Activated CD4-positive, alpha-beta T cell treated with anti-CD3 and anti-CD28 coated beads for 36 hours (primary cell): ENCODE data around the gene LMNTD1. TPM values are rescaled to one million over a fixed set of nuclear protein-coding genes. Genes with fewer than 3 reads are reported as not detected.
"Not testable (repeated sequence)": the region's sequence is repeated elsewhere in the genome, so short reads cannot be mapped to it uniquely, and the experiment has no call there.

Source experiments
- ATAC-seq: fragments of 200-7000 bp; cut with Tn5 transposase; one replicate; pipeline ENCODE4 v1.10.0; 2021; ENCODE audit warnings: mild to moderate bottlenecking, moderate library complexity
- CTCF ChIA-PET: fragments of 350-600 bp; sonication (Branson Sonifier 250); formaldehyde crosslinking; loops from one replicate; lab custom pipeline; 2021; ENCODE audit warnings: antibody characterized with exemption; lab: Charles Lee
- POLR2A ChIA-PET: fragments of 350-600 bp; sonication (Branson Sonifier 250); formaldehyde crosslinking; loops from one replicate; lab custom pipeline; 2021; ENCODE audit warnings: antibody characterized with exemption, inconsistent platforms; lab: Charles Lee
- DNase-seq: peaks from one replicate; pipeline ENCODE4 v3.0.0-alpha.2; 2020
- H3K27ac Mint-ChIP-seq: one replicate; pipeline ENCODE4 v1.8.0; 2021; ENCODE audit warnings: mixed read lengths
- H3K27me3 Mint-ChIP-seq: one replicate; pipeline ENCODE4 v1.8.0; 2021; ENCODE audit warnings: mixed read lengths
- H3K36me3 Mint-ChIP-seq: one replicate; pipeline ENCODE4 v1.8.0; 2021; ENCODE audit warnings: low read depth, mixed read lengths
- H3K4me1 Mint-ChIP-seq: one replicate; pipeline ENCODE4 v1.8.0; 2021; ENCODE audit warnings: mixed read lengths
- H3K4me3 Mint-ChIP-seq: one replicate; pipeline ENCODE4 v1.8.0; 2021; ENCODE audit warnings: mild to moderate bottlenecking, moderate library complexity, mixed read lengths
- H3K9me3 Mint-ChIP-seq: one replicate; pipeline ENCODE4 v1.8.0; 2021; ENCODE audit warnings: low read depth, mixed read lengths
- intact Hi-C, 2 experiments: fragments of 100-400 bp; cut with DNase I in 1 of 2; cut with micrococcal nuclease in 1 of 2; formaldehyde crosslinking; loops; one replicate each; pipeline versions ENCODE4 v1.14.2 to v1.15.1; 2022 to 2024; cut with DNase I, micrococcal nuclease
- total RNA-seq, 2 experiments: library from RNA; stranded (reverse); gene quantifications; one replicate each; pipeline ENCODE4 v1.2.3, GENCODE V29; 2021

Gene LMNTD1
- total RNA-seq = not detected

- ChIA-PET CTCF (no interaction called here), POLR2A (no interaction called here)
- Mint-ChIP-seq H3K4me1 (peaks cover 6% of the 10 kb centered on the region), H3K27ac (no peak within 1 kb of the TSS), H3K27me3 (no peaks in the 10 kb centered on the region), H3K4me3 (no peak within 1 kb of the TSS), H3K36me3 (peaks cover under 1% of the 10 kb centered on the region), H3K9me3 (peaks cover under 1% of the 10 kb centered on the region)
- DNase-seq (no peak), ATAC-seq (no peak)
- intact Hi-C loops = no loop called here
Observed at GRCh38 chr12:25553098-25553497, at the start of gene LMNTD1. Gene LMNTD1 (minus strand): TSS chr12:25553283. CDS start chr12:25552959, 324 bp downstream.

GRCh38 chr12:25598956-25599355 is 45.9 kb upstream of the LMNTD1 start:
- Mint-ChIP-seq H3K27me3 (no peaks in the 10 kb centered on the region), H3K36me3 (peaks cover 5% of the 10 kb centered on the region), H3K4me1 (peaks cover 29% of the 10 kb centered on the region), H3K27ac (no peak overlapping the region), H3K9me3 (peaks cover 23% of the 10 kb centered on the region), H3K4me3 (no peak overlapping the region)
- intact Hi-C loops = loop anchor here in 1 of 2 experiments (10.0 kb wide), 2 partner anchors 356 to 694 kb away; partner anchors contain the start of gene RASSF8
- no peak for ATAC-seq
- CTCF ChIA-PET = no interaction called here
- DNase-seq = no peak
- POLR2A ChIA-PET = no interaction called here

- peaks cover 17% of the 10 kb centered on the region for H3K36me3 Mint-ChIP-seq
- intact Hi-C loops = loop anchor here in 1 of 2 experiments (10.0 kb wide), 2 partner anchors 359 to 691 kb away; partner anchors contain the start of gene RASSF8
- POLR2A ChIA-PET = not testable (repeated sequence)
Observed at GRCh38 chr12:25595496-25595895, 42.4 kb upstream of the LMNTD1 start.

GRCh38 chr12:25594376-25594775 is 41.3 kb upstream of the LMNTD1 start:
- H3K36me3 Mint-ChIP-seq = peaks cover 17% of the 10 kb centered on the region
- H3K9me3 Mint-ChIP-seq = peaks cover 21% of the 10 kb centered on the region
- CTCF ChIA-PET = interaction anchor here (1.5 kb wide), 1 partner anchor 10 kb away, joined by 3 read pairs; no protein-coding TSS in a partner anchor
- H3K4me3 Mint-ChIP-seq = no peak overlapping the region
- ATAC-seq (no peak), DNase-seq (no peak)
- intact Hi-C loops = loop anchor here in 1 of 2 experiments (10.0 kb wide), 2 partner anchors 360 to 690 kb away; partner anchors contain the start of gene RASSF8
- peaks cover 52% of the 10 kb centered on the region for H3K4me1 Mint-ChIP-seq
- POLR2A ChIA-PET = no interaction called here
- H3K27me3 Mint-ChIP-seq = no peaks in the 10 kb centered on the region
- H3K27ac Mint-ChIP-seq = no peak overlapping the region

More at GRCh38 chr12:25595496-25595895, 42.4 kb upstream of the LMNTD1 start:
- H3K27me3 Mint-ChIP-seq, ATAC-seq, DNase-seq: not testable (repeated sequence)
- CTCF ChIA-PET = interaction anchor here (1.5 kb wide), 1 partner anchor 8 kb away, joined by 3 read pairs; no protein-coding TSS in a partner anchor
- peaks cover 28% of the 10 kb centered on the region for H3K9me3 Mint-ChIP-seq
- H3K27ac Mint-ChIP-seq = peak overlapping the region; percentile 83
- peak overlapping the region; percentile 2 for H3K4me3 Mint-ChIP-seq
- H3K4me1 Mint-ChIP-seq = peaks cover 43% of the 10 kb centered on the region

GRCh38 chr12:25592725-25593495 is 39.8 kb upstream of the LMNTD1 start:
- Mint-ChIP-seq H3K27ac (no peak overlapping the region), H3K9me3 (peaks cover 14% of the 10 kb centered on the region), H3K27me3 (no peaks in the 10 kb centered on the region), H3K4me1 (peaks cover 54% of the 10 kb centered on the region), H3K36me3 (peaks cover 19% of the 10 kb centered on the region), H3K4me3 (no peak overlapping the region)
- CTCF ChIA-PET = interaction anchor here (0.6 to 1.2 kb wide), 3 partner anchors 22 to 369 kb away, joined by 3 read pairs; no protein-coding TSS in a partner anchor
- intact Hi-C loops = loop anchor here in 1 of 2 experiments (10.0 kb wide), 2 partner anchors 362 to 688 kb away; partner anchors contain the start of gene RASSF8
- ATAC-seq = no peak
- no peak for DNase-seq
- POLR2A ChIA-PET = no interaction called here

- Mint-ChIP-seq H3K27ac (peak overlapping the region; percentile 90), H3K36me3 (peaks cover 21% of the 10 kb centered on the region), H3K9me3 (peaks cover 15% of the 10 kb centered on the region), H3K27me3 (no peaks in the 10 kb centered on the region), H3K4me1 (peaks cover 46% of the 10 kb centered on the region), H3K4me3 (no peak overlapping the region)
- POLR2A ChIA-PET = no interaction called here
- CTCF ChIA-PET = no interaction called here
- ATAC-seq (no peak), DNase-seq (peak; percentile 9)
- intact Hi-C loops = loop anchor here in 1 of 2 experiments (10.0 kb wide), 2 partner anchors 364 to 686 kb away; partner anchors contain the start of gene RASSF8
Observed at GRCh38 chr12:25591144-25591543, 38.1 kb upstream of the LMNTD1 start.

- ChIA-PET POLR2A (interaction anchor here (0.6 kb wide), 1 partner anchor 43 kb away, joined by 5 read pairs; no protein-coding TSS in a partner anchor), CTCF (no interaction called here)
- Mint-ChIP-seq H3K4me1 (peaks cover 40% of the 10 kb centered on the region), H3K9me3 (peaks cover 10% of the 10 kb centered on the region), H3K27ac (peak overlapping the region; percentile 90), H3K4me3 (peak overlapping the region; percentile 7), H3K27me3 (no peaks in the 10 kb centered on the region), H3K36me3 (peaks cover 16% of the 10 kb centered on the region)
- ATAC-seq = peak; percentile 97
- intact Hi-C loops = loop anchor here in 1 of 2 experiments (10.0 kb wide), 2 partner anchors 365 to 685 kb away; partner anchors contain the start of gene RASSF8
- peak; percentile 84 for DNase-seq
Observed at GRCh38 chr12:25590011-25590721, 37.1 kb upstream of the LMNTD1 start.

- DNase-seq (no peak), ATAC-seq (no peak)
- intact Hi-C loops = no loop called here
- peaks cover 13% of the 10 kb centered on the region for H3K36me3 Mint-ChIP-seq
- H3K4me3 Mint-ChIP-seq = no peak overlapping the region
- no peaks in the 10 kb centered on the region for H3K27me3 Mint-ChIP-seq
- CTCF ChIA-PET = no interaction called here
- H3K9me3 Mint-ChIP-seq = peaks cover 3% of the 10 kb centered on the region
- H3K27ac Mint-ChIP-seq = no peak overlapping the region
- POLR2A ChIA-PET = no interaction called here
- H3K4me1 Mint-ChIP-seq = peaks cover 32% of the 10 kb centered on the region
Observed at GRCh38 chr12:25587346-25587745, 34.3 kb upstream of the LMNTD1 start.

GRCh38 chr12:25585662-25586061 is 32.6 kb upstream of the LMNTD1 start:
- intact Hi-C loops = no loop called here
- no peak overlapping the region for H3K27ac Mint-ChIP-seq
- no peaks in the 10 kb centered on the region for H3K27me3 Mint-ChIP-seq
- ATAC-seq = no peak
- POLR2A ChIA-PET = no interaction called here
- peaks cover 18% of the 10 kb centered on the region for H3K4me1 Mint-ChIP-seq
- peaks cover 4% of the 10 kb centered on the region for H3K36me3 Mint-ChIP-seq
- peaks cover 3% of the 10 kb centered on the region for H3K9me3 Mint-ChIP-seq
- no peak overlapping the region for H3K4me3 Mint-ChIP-seq
- CTCF ChIA-PET = interaction anchor here (1.6 kb wide), 1 partner anchor 431 kb away, joined by 3 read pairs; no protein-coding TSS in a partner anchor
- no peak for DNase-seq

- CTCF ChIA-PET = interaction anchor here (1.6 kb wide), 1 partner anchor 430 kb away, joined by 3 read pairs; no protein-coding TSS in a partner anchor
- no peak for ATAC-seq
- intact Hi-C loops = no loop called here
Observed at GRCh38 chr12:25585021-25585523, 32.0 kb upstream of the LMNTD1 start.

GRCh38 chr12:25584596-25584995 is 31.5 kb upstream of the LMNTD1 start:
- ChIA-PET CTCF (interaction anchor here (1.6 kb wide), 1 partner anchor 430 kb away, joined by 3 read pairs; no protein-coding TSS in a partner anchor), POLR2A (no interaction called here)
- Mint-ChIP-seq H3K4me3 (no peak overlapping the region), H3K9me3 (peaks cover 3% of the 10 kb centered on the region), H3K4me1 (peaks cover 8% of the 10 kb centered on the region), H3K27ac (no peak overlapping the region), H3K36me3 (peaks cover 4% of the 10 kb centered on the region), H3K27me3 (no peaks in the 10 kb centered on the region)
- ATAC-seq = no peak
- intact Hi-C loops = loop anchor here in 1 of 2 experiments (5.0 kb wide), 1 partner anchor 433 kb away; no protein-coding TSS in a partner anchor
- DNase-seq = no peak

More at GRCh38 chr12:25585021-25585523, 32.0 kb upstream of the LMNTD1 start:
- peak overlapping the region; percentile 30 for H3K27ac Mint-ChIP-seq
- peaks cover 4% of the 10 kb centered on the region for H3K36me3 Mint-ChIP-seq
- H3K27me3 Mint-ChIP-seq = no peaks in the 10 kb centered on the region
- POLR2A ChIA-PET = no interaction called here
- no peak for DNase-seq
- no peak overlapping the region for H3K4me3 Mint-ChIP-seq
- peaks cover 12% of the 10 kb centered on the region for H3K4me1 Mint-ChIP-seq
- H3K9me3 Mint-ChIP-seq = peaks cover 3% of the 10 kb centered on the region
